Neural crest cell (in vitro differentiated cells): ENCODE data around the gene PRDM1. TPM values are rescaled to one million over a fixed set of nuclear protein-coding genes. Genes with fewer than 3 reads are reported as not detected.

ENCODE experiments used
- DNase-seq: peaks from one replicate; pipeline ENCODE4 v3.0.0; 2021; ENCODE audit warnings: low read depth, mixed read lengths, low spot score
- H3K27ac Mint-ChIP-seq: one replicate; pipeline ENCODE4 v1.8.0; 2021; ENCODE audit warnings: mild to moderate bottlenecking, mixed read lengths; ENCODE audit not compliant: unreplicated experiment
- H3K27me3 Mint-ChIP-seq: 2 replicates; pipeline ENCODE4 v1.8.0; 2021; ENCODE audit warnings: low read depth, mild to moderate bottlenecking, mixed read lengths
- H3K36me3 Mint-ChIP-seq: 2 replicates; pipeline ENCODE4 v1.8.0; 2021; ENCODE audit warnings: low read depth, mild to moderate bottlenecking, mixed read lengths
- H3K4me1 Mint-ChIP-seq: 2 replicates; pipeline ENCODE4 v1.8.0; 2021; ENCODE audit warnings: mixed read lengths
- H3K4me3 Mint-ChIP-seq: one replicate; pipeline ENCODE4 v1.8.0; 2021; ENCODE audit warnings: mild to moderate bottlenecking, mixed read lengths
- H3K9me3 Mint-ChIP-seq: 2 replicates; pipeline ENCODE4 v1.8.0; 2021; ENCODE audit warnings: mixed read lengths
- CTCF ChIP-seq: fragments of 200-600 bp; sonication (generic); conservative IDR thresholded peaks from 2 replicates; pipeline ENCODE4 v1.5.0; 2021; ENCODE audit warnings: antibody characterized with exemption, mild to moderate bottlenecking
- total RNA-seq: library from RNA; stranded (reverse); gene quantifications from 2 replicates; pipeline ENCODE4 v1.2.1, GENCODE V29; 2021

Gene PRDM1
- total RNA-seq, 1 donor from 2014 or later, result 1.2 TPM

DNA sequence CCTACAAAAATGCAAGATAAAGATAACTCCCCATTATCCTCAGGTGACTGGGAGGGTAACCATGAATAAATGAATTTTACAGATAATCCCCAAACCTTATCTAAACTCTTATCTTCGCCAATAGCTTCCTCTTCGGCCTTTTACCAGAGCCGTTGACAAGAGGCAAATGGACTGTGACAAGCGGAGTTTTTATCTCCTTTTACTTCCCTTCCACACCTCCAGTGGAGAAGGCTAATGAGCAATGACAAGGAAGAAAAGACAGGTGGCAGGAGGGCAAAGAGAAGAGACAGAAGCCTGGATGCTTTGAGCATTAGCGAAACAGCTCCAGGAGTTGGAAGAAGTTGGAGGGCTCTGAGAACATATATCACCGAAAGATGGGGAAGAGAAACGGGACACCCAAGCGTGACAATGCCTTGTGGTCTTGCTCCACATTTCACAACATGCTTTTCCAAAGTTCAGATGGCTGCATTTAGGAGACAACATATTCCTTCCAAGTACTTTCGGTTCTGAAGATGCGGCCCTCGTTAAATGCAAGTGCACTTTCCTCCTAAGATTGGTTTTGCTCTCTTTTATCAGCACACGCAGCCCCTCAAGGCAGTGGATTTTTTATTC lies 69.2 kb downstream of the PRDM1 start:
- H3K4me3 Mint-ChIP-seq, result no peak overlapping the region
- peaks cover 3% of the 10 kb centered on the region for H3K9me3 Mint-ChIP-seq
- H3K27ac Mint-ChIP-seq, result no peak overlapping the region
- H3K27me3 Mint-ChIP-seq, result no peaks in the 10 kb centered on the region
- peaks cover 19% of the 10 kb centered on the region for H3K4me1 Mint-ChIP-seq
- H3K36me3 Mint-ChIP-seq, result no peaks in the 10 kb centered on the region
- TF ChIP-seq CTCF, result no peak
- no peak for DNase-seq

- no peak for TF ChIP-seq CTCF
- Mint-ChIP-seq H3K4me3 (no peak overlapping the region), H3K27me3 (no peaks in the 10 kb centered on the region), H3K4me1 (peaks cover 19% of the 10 kb centered on the region), H3K9me3 (peaks cover 3% of the 10 kb centered on the region), H3K36me3 (no peaks in the 10 kb centered on the region), H3K27ac (peak overlapping the region; percentile 60)
- no peak for DNase-seq
Observed at GRCh38 chr6:106156413-106156812, 70.3 kb downstream of the PRDM1 start.

DNA sequence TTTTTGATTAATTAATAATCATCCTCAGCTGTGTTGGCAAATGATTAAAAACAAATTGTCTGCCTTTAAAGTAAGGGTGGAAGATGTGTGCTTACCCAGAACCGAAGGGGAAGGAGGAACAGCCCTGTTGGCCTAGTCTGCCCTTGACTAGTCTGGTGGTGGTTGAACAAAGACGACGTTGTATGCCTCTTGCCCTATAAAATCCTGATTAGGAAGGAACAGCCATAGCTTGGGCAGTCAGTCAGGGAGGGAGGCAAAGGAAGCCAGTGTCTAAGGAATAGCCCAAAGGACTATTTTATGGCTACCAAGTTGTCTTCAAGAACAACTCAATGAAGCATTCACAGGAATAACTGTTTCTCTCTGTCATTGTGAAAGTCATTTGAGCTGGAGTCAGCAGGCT lies 70.7 kb downstream of the PRDM1 start:
- Mint-ChIP-seq H3K27me3 (no peaks in the 10 kb centered on the region), H3K9me3 (peaks cover 3% of the 10 kb centered on the region), H3K4me3 (peak overlapping the region; percentile 21), H3K36me3 (no peaks in the 10 kb centered on the region), H3K4me1 (peaks cover 19% of the 10 kb centered on the region), H3K27ac (peak overlapping the region; percentile 60)
- no peak for TF ChIP-seq CTCF
- DNase-seq, result no peak

DNA sequence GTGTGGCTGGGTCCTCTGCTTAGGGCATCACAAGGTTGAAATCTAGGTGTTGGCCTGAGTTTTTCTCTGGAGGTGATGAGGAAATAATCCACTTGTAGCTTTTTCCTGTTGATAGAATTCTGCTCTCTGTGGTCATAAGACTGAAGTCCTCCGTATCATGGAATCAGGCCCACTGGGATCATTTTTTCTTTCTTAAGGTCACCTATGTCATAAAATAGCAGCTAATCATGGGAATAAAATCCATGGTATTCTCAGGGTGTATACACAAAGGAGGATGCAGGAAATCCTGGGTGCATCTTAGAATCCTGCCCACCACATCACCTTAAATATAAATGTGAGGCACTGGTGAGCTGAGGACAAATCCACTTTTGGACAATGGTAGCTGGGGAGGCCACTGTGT lies 72.7 kb downstream of the PRDM1 start:
- DNase-seq, result no peak
- no peak overlapping the region for H3K4me3 Mint-ChIP-seq
- peak overlapping the region; percentile 91 for H3K27ac Mint-ChIP-seq
- H3K27me3 Mint-ChIP-seq, result no peaks in the 10 kb centered on the region
- no peak for TF ChIP-seq CTCF
- H3K9me3 Mint-ChIP-seq, result no peaks in the 10 kb centered on the region
- H3K4me1 Mint-ChIP-seq, result peaks cover 30% of the 10 kb centered on the region
- H3K36me3 Mint-ChIP-seq, result no peaks in the 10 kb centered on the region

Other genes starting within 250 kb of the PRDM1 start
- gene ATG5, start 239.4 kb downstream of the PRDM1 start, total RNA-seq, result 22.5 and 22.8 TPM in 2 replicates